Measurements from ENCODE around the gene STRA6. TPM values are rescaled to one million over a fixed set of nuclear protein-coding genes. Genes with fewer than 3 reads are reported as not detected.

STRA6 gene
- total RNA-seq, 2 experiments from 2014 or later, result not detected

DNA sequence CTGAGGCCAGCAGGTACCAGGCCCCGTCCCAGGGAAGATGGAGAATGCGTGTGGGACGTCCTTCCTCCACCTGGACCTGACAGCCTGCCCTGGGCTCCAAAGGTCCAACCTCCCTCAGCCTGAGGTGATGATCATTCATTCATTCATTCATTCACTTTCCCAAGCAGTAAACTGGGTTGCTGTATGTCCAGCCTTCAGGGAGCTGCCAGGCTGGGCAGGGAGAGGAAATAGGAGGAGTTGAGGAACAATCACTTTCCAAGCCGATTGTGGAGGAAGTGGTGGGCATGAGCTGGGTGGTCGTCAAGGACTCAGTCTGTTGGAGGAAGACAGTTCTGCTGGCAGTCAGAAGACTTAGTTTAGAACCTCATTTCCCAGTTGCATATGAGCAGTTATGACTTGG, 23.3 kb upstream of the STRA6 start:
- no peak for DNase-seq (ENCODE audit: low spot score)
- Histone ChIP-seq H2AFZ (ENCODE audit: low read length) (no peak overlapping the region), H3K9me3 (ENCODE audit: low read length) (no peaks in the 10 kb centered on the region), H3K9me2 (ENCODE audit: insufficient read depth, low read length) (no peaks in the 10 kb centered on the region), H3K4me2 (ENCODE audit: low read length) (no peak overlapping the region), H3K4me3 (ENCODE audit: low read depth, low read length, poor library complexity, severe bottlenecking) (no peak overlapping the region), H3K79me2 (ENCODE audit: insufficient read depth, low read depth, low read length) (no peaks in the 10 kb centered on the region), H3K4me1 (ENCODE audit: insufficient read depth, low read length, poor library complexity, severe bottlenecking) (no peaks in the 10 kb centered on the region), H3K36me3 (ENCODE audit: insufficient read depth, low read length) (no peaks in the 10 kb centered on the region), H3K27ac (ENCODE audit: low read depth, low read length, poor library complexity, severe bottlenecking) (no peak overlapping the region), H4K20me1 (ENCODE audit: insufficient read depth, low read length) (no peaks in the 10 kb centered on the region)
- BruUV-seq (replicated peaks), result no TSS peak
- POLR2A ChIA-PET, result no interaction called here
- CTCF ChIA-PET (ENCODE audit: unreplicated experiment), result no interaction called here
- TF ChIP-seq, protein P1, sequence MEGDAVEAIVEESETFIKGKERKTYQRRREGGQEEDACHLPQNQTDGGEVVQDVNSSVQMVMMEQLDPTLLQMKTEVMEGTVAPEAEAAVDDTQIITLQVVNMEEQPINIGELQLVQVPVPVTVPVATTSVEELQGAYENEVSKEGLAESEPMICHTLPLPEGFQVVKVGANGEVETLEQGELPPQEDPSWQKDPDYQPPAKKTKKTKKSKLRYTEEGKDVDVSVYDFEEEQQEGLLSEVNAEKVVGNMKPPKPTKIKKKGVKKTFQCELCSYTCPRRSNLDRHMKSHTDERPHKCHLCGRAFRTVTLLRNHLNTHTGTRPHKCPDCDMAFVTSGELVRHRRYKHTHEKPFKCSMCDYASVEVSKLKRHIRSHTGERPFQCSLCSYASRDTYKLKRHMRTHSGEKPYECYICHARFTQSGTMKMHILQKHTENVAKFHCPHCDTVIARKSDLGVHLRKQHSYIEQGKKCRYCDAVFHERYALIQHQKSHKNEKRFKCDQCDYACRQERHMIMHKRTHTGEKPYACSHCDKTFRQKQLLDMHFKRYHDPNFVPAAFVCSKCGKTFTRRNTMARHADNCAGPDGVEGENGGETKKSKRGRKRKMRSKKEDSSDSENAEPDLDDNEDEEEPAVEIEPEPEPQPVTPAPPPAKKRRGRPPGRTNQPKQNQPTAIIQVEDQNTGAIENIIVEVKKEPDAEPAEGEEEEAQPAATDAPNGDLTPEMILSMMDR (conservative IDR thresholded peaks at IDR 0.05; ENCODE audit: low read length), result no peak
- TF ChIP-seq EZH2phosphoT487 (IDR thresholded peaks at IDR 0.05; ENCODE audit: borderline replicate concordance, low read depth, low read length), result no peak
- intact Hi-C loops (cut with micrococcal nuclease; ENCODE audit: unreplicated experiment), result no loop called here

DNA sequence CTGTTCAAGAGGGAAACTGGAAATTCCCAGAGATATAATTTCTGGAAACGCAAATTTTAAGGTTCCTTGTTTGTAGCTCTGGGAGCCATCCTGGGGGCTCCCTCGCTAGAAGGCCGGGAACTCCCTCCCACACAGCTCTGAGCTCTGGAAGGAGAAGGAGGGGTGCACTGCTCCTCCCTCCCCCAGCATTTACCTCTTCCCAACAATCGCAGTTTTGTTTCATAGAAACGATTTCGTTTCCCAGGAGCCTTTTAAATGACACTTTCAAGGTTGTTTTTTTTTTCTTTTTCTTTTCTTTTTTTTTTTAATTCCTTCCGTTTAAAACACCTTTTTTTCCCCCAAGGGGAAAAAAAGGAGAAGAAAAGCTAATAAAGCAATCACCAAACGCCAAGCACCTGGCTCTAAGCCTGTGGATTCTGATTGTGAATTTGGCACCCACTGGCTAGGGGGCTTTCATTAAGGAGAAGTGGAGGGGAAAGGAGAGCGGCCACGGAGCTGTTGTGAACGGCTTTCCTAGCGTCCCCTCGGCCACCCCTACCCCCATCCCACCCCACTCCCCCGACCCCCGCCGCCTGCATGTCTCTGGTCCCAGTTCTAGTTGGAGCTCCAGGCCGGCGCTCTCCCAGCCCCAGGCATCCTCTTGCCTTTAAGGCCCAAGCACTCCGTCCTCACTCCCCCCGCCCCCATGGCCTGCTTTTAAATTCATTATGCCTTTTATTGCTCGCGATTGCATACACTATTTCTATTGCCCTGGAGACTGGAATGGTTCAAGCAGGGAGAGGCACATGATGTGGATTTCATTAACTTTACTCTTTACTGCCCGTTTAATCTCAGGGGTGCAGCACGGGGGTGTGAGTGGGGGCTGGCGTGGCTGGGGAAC, 19.9 kb upstream of the STRA6 start:
- Histone ChIP-seq H3K4me2 (ENCODE audit: low read length) (no peak overlapping the region), H3K36me3 (ENCODE audit: insufficient read depth, low read length) (no peaks in the 10 kb centered on the region), H4K20me1 (ENCODE audit: insufficient read depth, low read length) (no peaks in the 10 kb centered on the region), H3K9me3 (ENCODE audit: low read length) (no peaks in the 10 kb centered on the region), H2AFZ (ENCODE audit: low read length) (no peak overlapping the region), H3K27ac (ENCODE audit: low read depth, low read length, poor library complexity, severe bottlenecking) (no peak overlapping the region), H3K4me1 (ENCODE audit: insufficient read depth, low read length, poor library complexity, severe bottlenecking) (no peaks in the 10 kb centered on the region), H3K79me2 (ENCODE audit: insufficient read depth, low read depth, low read length) (no peaks in the 10 kb centered on the region), H3K9me2 (ENCODE audit: insufficient read depth, low read length) (no peaks in the 10 kb centered on the region), H3K4me3 (ENCODE audit: low read depth, low read length, poor library complexity, severe bottlenecking) (no peak overlapping the region)
- BruUV-seq (replicated peaks), result no TSS peak
- POLR2A ChIA-PET, result no interaction called here
- no peak for DNase-seq (ENCODE audit: low spot score)
- TF ChIP-seq, protein P1 (conservative IDR thresholded peaks at IDR 0.05; ENCODE audit: low read length), result no peak
- no peak for TF ChIP-seq EZH2phosphoT487 (IDR thresholded peaks at IDR 0.05; ENCODE audit: borderline replicate concordance, low read depth, low read length)
- intact Hi-C loops (cut with micrococcal nuclease; ENCODE audit: unreplicated experiment), result no loop called here
- CTCF ChIA-PET (ENCODE audit: unreplicated experiment), result no interaction called here

Measured in OCI-LY7 (cell line).